GM12873 (cell line): Measurements from ENCODE around the gene MINDY4.

Experiments
- TF ChIP-seq, protein P1 (sequence below): IDR thresholded peaks from 2 replicates; pipeline ENCODE4 v1.5.1; 2012; ENCODE audit warnings: low read depth, mild to moderate bottlenecking, moderate library complexity, low read length, control low read depth; ENCODE audit not compliant: insufficient read depth; ENCODE audit errors: missing control alignments

The MINDY4 gene

GRCh38 chr7:30761214-30762156 lies 9.7 kb upstream of the MINDY4 start:
- TF ChIP-seq, protein P1, sequence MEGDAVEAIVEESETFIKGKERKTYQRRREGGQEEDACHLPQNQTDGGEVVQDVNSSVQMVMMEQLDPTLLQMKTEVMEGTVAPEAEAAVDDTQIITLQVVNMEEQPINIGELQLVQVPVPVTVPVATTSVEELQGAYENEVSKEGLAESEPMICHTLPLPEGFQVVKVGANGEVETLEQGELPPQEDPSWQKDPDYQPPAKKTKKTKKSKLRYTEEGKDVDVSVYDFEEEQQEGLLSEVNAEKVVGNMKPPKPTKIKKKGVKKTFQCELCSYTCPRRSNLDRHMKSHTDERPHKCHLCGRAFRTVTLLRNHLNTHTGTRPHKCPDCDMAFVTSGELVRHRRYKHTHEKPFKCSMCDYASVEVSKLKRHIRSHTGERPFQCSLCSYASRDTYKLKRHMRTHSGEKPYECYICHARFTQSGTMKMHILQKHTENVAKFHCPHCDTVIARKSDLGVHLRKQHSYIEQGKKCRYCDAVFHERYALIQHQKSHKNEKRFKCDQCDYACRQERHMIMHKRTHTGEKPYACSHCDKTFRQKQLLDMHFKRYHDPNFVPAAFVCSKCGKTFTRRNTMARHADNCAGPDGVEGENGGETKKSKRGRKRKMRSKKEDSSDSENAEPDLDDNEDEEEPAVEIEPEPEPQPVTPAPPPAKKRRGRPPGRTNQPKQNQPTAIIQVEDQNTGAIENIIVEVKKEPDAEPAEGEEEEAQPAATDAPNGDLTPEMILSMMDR = no peak

DNA sequence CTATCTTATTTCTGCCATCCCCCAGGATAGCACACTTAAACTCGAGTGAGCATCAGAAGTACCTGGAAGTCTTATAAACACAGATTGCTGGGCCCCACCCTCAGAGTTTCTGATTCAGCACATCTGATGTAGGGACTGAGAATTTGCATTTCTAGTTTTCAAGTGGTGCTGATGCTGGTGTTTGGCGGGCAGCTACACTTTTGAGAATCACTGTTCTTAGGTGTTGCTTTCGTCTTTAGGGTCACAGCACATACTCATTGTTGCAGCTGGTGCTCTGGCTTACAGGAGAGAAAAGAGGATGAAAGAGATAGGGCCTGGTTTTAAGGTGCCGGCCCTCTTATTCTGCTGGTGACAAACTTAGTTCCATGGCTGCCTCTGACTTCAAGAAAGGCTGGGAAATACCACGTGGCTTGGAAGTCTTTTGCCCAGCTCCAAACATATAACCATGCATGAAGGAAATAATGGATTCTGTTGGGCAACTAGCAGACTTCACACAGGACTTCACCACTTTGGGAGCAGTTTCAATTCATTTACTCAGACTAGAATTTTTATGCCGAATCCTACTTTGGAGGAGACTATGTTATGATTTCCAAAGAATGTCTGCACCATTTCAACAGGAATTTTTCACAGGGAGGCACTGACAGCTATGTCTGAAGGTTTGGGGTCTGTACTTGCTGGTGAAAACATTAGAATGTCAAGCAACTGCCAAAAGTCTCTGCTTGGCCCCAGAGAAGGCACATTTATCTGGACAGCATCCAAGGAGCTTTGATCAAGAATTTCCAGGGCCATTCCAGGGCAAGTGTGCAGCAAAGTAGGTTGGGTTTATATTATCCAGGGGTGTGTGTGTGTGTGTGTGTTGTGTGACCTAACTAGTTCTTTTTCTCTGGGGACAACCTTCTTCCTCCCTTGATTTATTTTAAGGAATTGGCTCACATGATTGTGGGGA lies 6.9 kb upstream of the MINDY4 start:
- TF ChIP-seq, protein P1 = no peak

GRCh38 chr7:30765408-30765807 lies 5.8 kb upstream of the MINDY4 start:
- TF ChIP-seq, protein P1 = no peak

GRCh38 chr7:30770845-30771173 lies 408 bp upstream of the MINDY4 start:
- TF ChIP-seq, protein P1 = no peak

DNA sequence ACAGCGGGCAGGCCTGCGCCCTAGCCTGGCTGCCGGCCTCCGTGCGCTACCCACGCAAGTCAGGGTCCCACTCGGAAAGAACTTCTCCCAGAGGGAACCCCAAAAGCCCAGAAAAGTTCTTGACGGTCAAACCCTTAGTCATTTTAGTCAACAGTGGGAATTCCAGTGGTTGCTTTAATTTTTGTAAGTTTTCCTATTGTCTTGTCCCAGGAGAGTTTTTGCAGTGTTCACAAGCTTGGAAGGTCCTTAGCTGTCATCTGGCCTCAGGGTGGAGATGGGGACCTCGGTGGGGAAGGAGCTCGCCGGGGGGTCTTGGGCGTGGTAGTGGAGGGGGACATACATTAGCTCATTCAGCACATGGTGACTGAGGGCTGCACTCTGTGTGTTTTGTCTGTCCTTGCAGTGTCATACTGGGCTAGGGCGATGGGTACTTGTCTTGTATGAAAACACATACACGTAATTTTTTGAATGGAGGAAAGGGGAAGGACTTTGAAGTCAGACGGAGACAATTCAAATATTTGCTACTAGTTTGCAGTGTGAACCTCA lies 736 bp downstream of the MINDY4 start:
- TF ChIP-seq, protein P1 = no peak

DNA sequence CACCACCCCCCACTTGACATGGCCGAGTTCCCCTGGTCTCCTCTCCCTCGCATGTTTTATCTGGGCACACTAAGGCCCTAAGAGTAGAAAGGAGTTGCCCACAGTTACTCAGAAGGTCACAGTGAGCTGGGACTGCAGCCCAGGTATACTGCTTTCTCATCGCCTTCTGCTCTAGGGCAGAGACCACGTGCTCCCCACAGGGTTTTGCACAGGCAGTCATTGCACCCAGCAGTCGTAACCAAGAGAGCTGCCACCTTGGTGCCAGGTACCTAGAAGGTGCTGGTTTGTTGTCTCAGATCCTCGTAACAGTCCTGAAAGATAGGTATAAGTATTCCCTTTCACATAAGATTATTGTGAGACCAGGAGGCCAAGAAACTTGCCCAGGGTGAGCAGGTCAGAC lies 1.8 kb downstream of the MINDY4 start:
- TF ChIP-seq, protein P1 = no peak

DNA sequence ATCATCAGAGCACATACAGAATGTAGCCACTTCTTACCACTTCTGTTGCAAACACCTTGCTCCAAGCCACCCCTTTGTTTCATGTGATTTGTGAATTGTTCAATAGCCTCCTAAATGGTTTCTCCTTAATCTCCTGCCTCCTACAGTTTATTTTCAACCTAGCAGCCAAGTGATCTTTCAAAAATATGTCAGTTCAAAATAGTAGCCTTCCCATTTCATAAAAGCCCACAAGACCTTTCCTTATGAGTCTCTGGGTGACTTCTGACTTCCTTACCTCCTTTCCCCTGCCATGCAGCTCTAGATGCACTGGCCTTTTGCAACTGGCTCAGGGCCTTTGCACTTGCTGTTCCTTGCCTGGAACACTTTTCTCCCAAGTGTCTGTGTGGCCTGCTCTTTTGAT lies 4.8 kb downstream of the MINDY4 start:
- TF ChIP-seq, protein P1 = no peak
